ENCODE results near the gene MAOA.

Gene MAOA

GRCh38 chrX:43679058-43679457, 23.0 kb downstream of the MAOA start:
- no peaks in the 10 kb centered on the region for H3K4me1 ChIP-seq (ENCODE audit: insufficient read depth, low read length)
- H3K9me3 ChIP-seq (ENCODE audit: control insufficient read depth, insufficient read depth, low read length): no peaks in the 10 kb centered on the region
- H3K36me3 ChIP-seq (ENCODE audit: insufficient read depth, low read length): no peaks in the 10 kb centered on the region
- no peak overlapping the region for H3K9ac ChIP-seq (ENCODE audit: low read depth, low read length)

DNA sequence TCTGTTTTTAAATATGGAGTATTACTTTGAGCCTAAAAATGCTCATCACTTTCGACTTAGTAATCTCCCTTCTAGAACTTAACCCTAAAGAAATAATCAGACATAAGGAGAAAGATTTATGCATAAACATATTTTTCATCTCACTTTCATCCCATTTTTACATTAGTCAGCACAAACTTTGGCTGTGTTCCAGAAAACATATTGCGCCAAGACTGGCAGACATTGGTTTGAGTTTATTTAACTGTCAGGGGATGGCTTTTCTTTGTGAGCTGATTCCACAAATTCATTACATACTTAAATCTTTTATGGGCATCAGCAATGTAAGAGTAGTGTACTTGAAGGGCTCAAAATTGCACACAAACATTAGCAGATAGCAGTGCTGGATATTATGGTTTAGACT, 23.7 kb downstream of the MAOA start:
- Histone ChIP-seq H3K36me3 (ENCODE audit: insufficient read depth, low read length) (no peaks in the 10 kb centered on the region), H3K4me1 (ENCODE audit: insufficient read depth, low read length) (no peaks in the 10 kb centered on the region), H3K9ac (ENCODE audit: low read depth, low read length) (no peak overlapping the region), H3K9me3 (ENCODE audit: control insufficient read depth, insufficient read depth, low read length) (no peaks in the 10 kb centered on the region)

DNA sequence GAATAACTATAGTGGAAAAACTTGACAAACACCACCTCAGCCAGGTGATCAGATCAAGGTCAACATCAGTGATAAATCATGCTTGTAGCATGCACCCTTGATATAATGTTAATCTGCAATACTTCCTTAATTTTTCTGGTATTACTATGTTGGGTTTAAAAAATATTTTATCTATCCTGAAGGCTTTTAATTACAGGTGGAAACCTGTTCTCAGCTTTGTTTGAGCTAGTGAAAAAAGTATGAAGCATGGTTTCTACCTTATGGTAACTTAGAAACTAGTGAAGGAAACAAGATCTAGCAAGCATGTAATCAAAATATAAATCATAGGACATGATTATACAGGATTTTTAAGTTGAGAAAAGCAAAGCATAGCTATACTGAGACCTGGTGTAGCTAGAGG, 26.6 kb downstream of the MAOA start:
- Histone ChIP-seq H3K4me1 (ENCODE audit: insufficient read depth, low read length) (0 out of 2 replicates have a peak, but pooled peaks cover 3% of the 10 kb centered on the region), H3K9ac (ENCODE audit: low read depth, low read length) (no peak overlapping the region), H3K36me3 (ENCODE audit: insufficient read depth, low read length) (no peaks in the 10 kb centered on the region), H3K9me3 (ENCODE audit: control insufficient read depth, insufficient read depth, low read length) (no peaks in the 10 kb centered on the region)

- no peaks in the 10 kb centered on the region for H3K9me3 ChIP-seq (ENCODE audit: control insufficient read depth, insufficient read depth, low read length)
- no peak overlapping the region for H3K9ac ChIP-seq (ENCODE audit: low read depth, low read length)
- H3K36me3 ChIP-seq (ENCODE audit: insufficient read depth, low read length): no peaks in the 10 kb centered on the region
- 0 out of 2 replicates have a peak, but pooled peaks cover 3% of the 10 kb centered on the region for H3K4me1 ChIP-seq (ENCODE audit: insufficient read depth, low read length)
These were observed 29.1 kb downstream of the MAOA start for GRCh38 chrX:43685221-43685620.

- no peak overlapping the region for H3K9ac ChIP-seq (ENCODE audit: low read depth, low read length)
- H3K9me3 ChIP-seq (ENCODE audit: control insufficient read depth, insufficient read depth, low read length): no peaks in the 10 kb centered on the region
- no peaks in the 10 kb centered on the region for H3K36me3 ChIP-seq (ENCODE audit: insufficient read depth, low read length)
- 0 out of 2 replicates have a peak, but pooled peaks cover 3% of the 10 kb centered on the region for H3K4me1 ChIP-seq (ENCODE audit: insufficient read depth, low read length)
These were observed 32.5 kb downstream of the MAOA start for GRCh38 chrX:43688586-43688985.

DNA sequence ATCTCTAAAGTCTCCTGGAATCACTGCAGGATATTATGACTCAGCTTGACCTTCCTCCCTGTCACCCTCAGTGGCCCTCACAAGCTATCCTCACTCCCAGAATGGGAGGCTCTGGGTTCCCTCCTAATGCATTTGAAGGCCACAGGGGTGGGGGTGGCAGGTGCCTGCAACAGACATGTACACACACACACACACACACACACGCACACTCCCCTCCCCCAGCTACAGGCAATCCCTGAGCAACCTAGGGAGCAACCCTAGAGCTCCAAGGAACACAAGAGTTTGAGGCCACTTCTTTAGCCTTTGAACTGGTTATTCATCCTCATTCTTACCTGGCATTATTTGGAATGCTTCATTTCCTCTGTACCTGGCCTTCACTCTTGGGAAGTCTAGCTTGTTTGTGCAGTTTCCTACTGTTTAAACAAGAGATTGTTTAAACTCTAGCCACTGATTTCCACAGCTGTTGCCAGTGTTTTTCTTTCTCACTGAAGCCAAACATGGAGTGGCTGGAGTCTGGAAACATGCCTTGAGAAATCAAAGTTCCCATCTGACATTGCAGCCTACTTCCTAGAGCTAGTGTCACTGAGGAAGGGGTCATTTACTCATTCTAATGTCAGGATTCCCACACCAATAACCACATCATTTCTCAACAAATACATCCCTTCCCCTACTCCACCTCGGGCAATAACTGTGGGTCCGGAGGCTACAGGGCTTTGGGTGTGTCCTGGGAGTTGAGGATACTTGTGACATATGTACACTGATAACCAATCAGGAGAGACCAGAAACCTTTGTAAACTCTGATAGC, 37.7 kb downstream of the MAOA start:
- Histone ChIP-seq H3K9ac (ENCODE audit: low read depth, low read length) (no peak overlapping the region), H3K9me3 (ENCODE audit: control insufficient read depth, insufficient read depth, low read length) (no peaks in the 10 kb centered on the region), H3K36me3 (ENCODE audit: insufficient read depth, low read length) (no peaks in the 10 kb centered on the region), H3K4me1 (ENCODE audit: insufficient read depth, low read length) (no peaks in the 10 kb centered on the region; the same call in 1 of the 2 replicates)

GRCh38 chrX:43699475-43699874, 43.4 kb downstream of the MAOA start:
- no peaks in the 10 kb centered on the region for H3K36me3 ChIP-seq (ENCODE audit: insufficient read depth, low read length)
- no peaks in the 10 kb centered on the region for H3K4me1 ChIP-seq (ENCODE audit: insufficient read depth, low read length)
- no peaks in the 10 kb centered on the region for H3K9me3 ChIP-seq (ENCODE audit: control insufficient read depth, insufficient read depth, low read length)
- no peak overlapping the region for H3K9ac ChIP-seq (ENCODE audit: low read depth, low read length)

DNA sequence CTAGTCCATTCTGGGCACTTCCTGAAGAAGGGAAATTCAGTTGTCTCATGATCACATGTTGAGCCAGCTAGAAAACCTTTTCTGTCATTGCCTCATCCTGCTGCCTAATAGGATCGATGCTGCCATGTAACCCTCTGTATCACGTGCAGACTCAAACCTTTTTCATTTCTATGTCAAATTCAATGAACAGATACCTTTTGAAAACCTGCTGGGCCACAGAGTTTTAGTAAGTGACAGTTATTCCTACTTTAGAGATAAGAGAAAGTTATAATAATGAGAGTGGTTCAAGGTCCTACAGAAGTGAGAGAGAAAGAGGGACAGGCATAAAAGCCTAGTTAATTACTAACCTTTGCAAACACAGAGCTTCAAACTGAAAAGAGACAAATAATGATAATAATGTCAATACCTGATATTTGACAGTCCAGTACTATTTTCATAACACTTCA, 46.0 kb downstream of the MAOA start:
- Histone ChIP-seq H3K36me3 (ENCODE audit: insufficient read depth, low read length) (no peaks in the 10 kb centered on the region), H3K4me1 (ENCODE audit: insufficient read depth, low read length) (no peaks in the 10 kb centered on the region), H3K9ac (ENCODE audit: low read depth, low read length) (no peak overlapping the region), H3K9me3 (ENCODE audit: control insufficient read depth, insufficient read depth, low read length) (no peaks in the 10 kb centered on the region)

DNA sequence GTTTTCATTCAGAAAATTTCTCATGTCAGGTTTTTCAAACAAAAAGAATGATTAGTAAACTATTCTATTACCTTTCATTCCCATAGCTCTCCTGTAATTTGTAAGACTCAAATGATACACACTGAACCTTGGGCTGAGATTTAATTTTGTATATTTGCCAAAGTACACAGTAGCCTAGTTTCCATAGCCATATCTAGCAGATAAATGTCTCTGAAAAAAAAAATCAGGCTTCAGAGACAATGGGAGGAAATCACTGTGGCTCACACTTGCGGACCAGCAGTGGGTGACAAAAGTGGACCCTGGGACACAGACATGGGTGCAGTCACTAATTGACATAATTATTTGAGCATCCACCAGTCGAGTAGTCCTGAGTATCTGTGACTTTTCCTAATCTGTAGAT, 46.6 kb downstream of the MAOA start:
- Histone ChIP-seq H3K9me3 (ENCODE audit: control insufficient read depth, insufficient read depth, low read length) (no peaks in the 10 kb centered on the region), H3K4me1 (ENCODE audit: insufficient read depth, low read length) (no peaks in the 10 kb centered on the region)

GRCh38 chrX:43703211-43703791, 47.2 kb downstream of the MAOA start:
- no peaks in the 10 kb centered on the region for H3K4me1 ChIP-seq (ENCODE audit: insufficient read depth, low read length)
- no peak overlapping the region for H3K9ac ChIP-seq (ENCODE audit: low read depth, low read length)
- no peaks in the 10 kb centered on the region for H3K36me3 ChIP-seq (ENCODE audit: insufficient read depth, low read length)
- no peaks in the 10 kb centered on the region for H3K9me3 ChIP-seq (ENCODE audit: control insufficient read depth, insufficient read depth, low read length)

More for the DNA sequence above, 46.6 kb downstream of the MAOA start:
- no peaks in the 10 kb centered on the region for H3K36me3 ChIP-seq (ENCODE audit: insufficient read depth, low read length)
- no peak overlapping the region for H3K9ac ChIP-seq (ENCODE audit: low read depth, low read length)

GRCh38 chrX:43706786-43707370, 50.8 kb downstream of the MAOA start:
- Histone ChIP-seq H3K36me3 (ENCODE audit: insufficient read depth, low read length) (no peaks in the 10 kb centered on the region), H3K9ac (ENCODE audit: low read depth, low read length) (no peak overlapping the region), H3K4me1 (ENCODE audit: insufficient read depth, low read length) (no peaks in the 10 kb centered on the region), H3K9me3 (ENCODE audit: control insufficient read depth, insufficient read depth, low read length) (no peaks in the 10 kb centered on the region)

GRCh38 chrX:43707812-43708548, 51.9 kb downstream of the MAOA start:
- no peaks in the 10 kb centered on the region for H3K9me3 ChIP-seq (ENCODE audit: control insufficient read depth, insufficient read depth, low read length)
- no peaks in the 10 kb centered on the region for H3K4me1 ChIP-seq (ENCODE audit: insufficient read depth, low read length)
- H3K9ac ChIP-seq (ENCODE audit: low read depth, low read length): no peak overlapping the region; the same call in 1 of the 2 replicates
- no peaks in the 10 kb centered on the region for H3K36me3 ChIP-seq (ENCODE audit: insufficient read depth, low read length)

- Histone ChIP-seq H3K9me3 (ENCODE audit: control insufficient read depth, insufficient read depth, low read length) (peaks cover 5% of the 10 kb centered on the region; the same call in 1 of the 2 replicates), H3K36me3 (ENCODE audit: insufficient read depth, low read length) (no peaks in the 10 kb centered on the region), H3K9ac (ENCODE audit: low read depth, low read length) (no peak overlapping the region), H3K4me1 (ENCODE audit: insufficient read depth, low read length) (no peaks in the 10 kb centered on the region)
These were observed 60.0 kb downstream of the MAOA start for GRCh38 chrX:43716144-43716543.

- Histone ChIP-seq H3K36me3 (ENCODE audit: insufficient read depth, low read length) (no peaks in the 10 kb centered on the region), H3K9me3 (ENCODE audit: control insufficient read depth, insufficient read depth, low read length) (peaks cover 5% of the 10 kb centered on the region; the same call in 1 of the 2 replicates), H3K4me1 (ENCODE audit: insufficient read depth, low read length) (no peaks in the 10 kb centered on the region), H3K9ac (ENCODE audit: low read depth, low read length) (no peak overlapping the region)
These were observed 60.6 kb downstream of the MAOA start for GRCh38 chrX:43716696-43717095.

Data from ES-I3 (cell line).